H9 (cell line): ENCODE data around the gene MEIS3. TPM values are rescaled to one million over a fixed set of nuclear protein-coding genes. Genes with fewer than 3 reads are reported as not detected.
"Not testable (repeated sequence)": the region's sequence is repeated elsewhere in the genome, so short reads cannot be mapped to it uniquely, and the experiment has no call there.

Experiments used
- DNase-seq: peaks from one replicate; pipeline ENCODE4 v3.0.0-alpha.2; 2017
- H2AFZ ChIP-seq: one replicate; pipeline ENCODE4 v1.6.1; 2013; ENCODE audit warnings: mild to moderate bottlenecking, low read length, control low read depth, moderate library complexity
- H2AK5ac ChIP-seq: 2 replicates; pipeline ENCODE4 v1.6.1; 2013; ENCODE audit warnings: low read length, control low read depth, mixed read lengths; ENCODE audit not compliant: insufficient read length
- H2BK120ac ChIP-seq: one replicate; pipeline ENCODE4 v1.6.1; 2013; ENCODE audit warnings: low read depth, mild to moderate bottlenecking, low read length, control low read depth, inconsistent platforms; ENCODE audit not compliant: poor library complexity, severe bottlenecking
- H2BK12ac ChIP-seq: 2 replicates; pipeline ENCODE4 v1.6.1; 2013; ENCODE audit warnings: low read length, control low read depth, mixed read lengths, low read depth; ENCODE audit not compliant: insufficient read length
- H2BK15ac ChIP-seq: 2 replicates; pipeline ENCODE4 v1.6.1; 2013; ENCODE audit warnings: low read depth, low read length, control low read depth
- H2BK20ac ChIP-seq: one replicate; pipeline ENCODE4 v1.6.1; 2013; ENCODE audit warnings: low read depth, mild to moderate bottlenecking, low read length, control low read depth, inconsistent platforms; ENCODE audit not compliant: poor library complexity, severe bottlenecking
- H2BK5ac ChIP-seq: 2 replicates; pipeline ENCODE4 v1.6.1; 2013; ENCODE audit warnings: low read length, control low read depth, mixed read lengths; ENCODE audit not compliant: insufficient read length
- H3K14ac ChIP-seq: 2 replicates; pipeline ENCODE4 v1.6.1; 2013; ENCODE audit warnings: low read length, control low read depth; ENCODE audit not compliant: insufficient read depth
- H3K18ac ChIP-seq: 2 replicates; pipeline ENCODE4 v1.6.1; 2013; ENCODE audit warnings: low read depth, mild to moderate bottlenecking, mixed read lengths, low read length, control low read depth; ENCODE audit not compliant: insufficient read length
- H3K23ac ChIP-seq: 2 replicates; pipeline ENCODE4 v1.6.1; 2013; ENCODE audit warnings: low read length, control low read depth, mixed read lengths, low read depth; ENCODE audit not compliant: insufficient read length
- H3K23me2 ChIP-seq: 2 replicates; pipeline ENCODE4 v1.6.1; 2013; ENCODE audit warnings: low read depth, mild to moderate bottlenecking, mixed read lengths, low read length, control low read depth; ENCODE audit not compliant: insufficient read length, poor library complexity, severe bottlenecking
- H3K27ac ChIP-seq: 2 replicates; pipeline ENCODE4 v1.5.1; 2013; ENCODE audit warnings: low read length, control low read depth, mixed read lengths, low read depth; ENCODE audit not compliant: insufficient read length
- H3K27me3 ChIP-seq: 2 replicates; pipeline ENCODE4 v1.6.1; 2013; ENCODE audit warnings: low read length, control low read depth, inconsistent platforms; ENCODE audit not compliant: insufficient read depth
- H3K4ac ChIP-seq: 2 replicates; pipeline ENCODE4 v1.6.1; 2013; ENCODE audit warnings: low read depth, mild to moderate bottlenecking, control low read depth, inconsistent platforms, low read length, moderate library complexity
- H3K4me1 ChIP-seq: 2 replicates; pipeline ENCODE4 v1.6.1; 2013; ENCODE audit warnings: low read length, control low read depth, inconsistent platforms; ENCODE audit not compliant: insufficient read depth
- H3K4me2 ChIP-seq: 2 replicates; pipeline ENCODE4 v1.6.1; 2013; ENCODE audit warnings: low read length, control low read depth, mixed read lengths; ENCODE audit not compliant: insufficient read length, insufficient read depth
- H3K56ac ChIP-seq: 2 replicates; pipeline ENCODE4 v1.6.1; 2013; ENCODE audit warnings: low read depth, mild to moderate bottlenecking, mixed read lengths, low read length, control low read depth; ENCODE audit not compliant: insufficient read length
- H3K79me1 ChIP-seq: 2 replicates; pipeline ENCODE4 v1.6.1; 2013; ENCODE audit warnings: low read depth, mild to moderate bottlenecking, moderate library complexity, low read length, control low read depth, inconsistent platforms; ENCODE audit not compliant: insufficient read depth, poor library complexity, severe bottlenecking
- H3K79me2 ChIP-seq: 2 replicates; pipeline ENCODE4 v1.6.1; 2013; ENCODE audit warnings: low read length, control low read depth, inconsistent platforms; ENCODE audit not compliant: insufficient read depth
- H3K9ac ChIP-seq: 2 replicates; pipeline ENCODE4 v1.6.1; 2013; ENCODE audit warnings: low read length, control low read depth, mixed read lengths; ENCODE audit not compliant: insufficient read length; ENCODE audit errors: extremely low read depth
- H3K9me3 ChIP-seq: one replicate; pipeline ENCODE4 v1.6.1; 2013; ENCODE audit warnings: low read depth, low read length, inconsistent platforms; ENCODE audit not compliant: control insufficient read depth
- H3T11ph ChIP-seq: one replicate; pipeline ENCODE4 v1.6.1; 2013; ENCODE audit warnings: mild to moderate bottlenecking, low read length, control low read depth, inconsistent platforms
- H4K20me1 ChIP-seq: one replicate; pipeline ENCODE4 v1.6.1; 2013; ENCODE audit not compliant: control insufficient read depth, insufficient read length, insufficient read depth
- H4K5ac ChIP-seq: 2 replicates; pipeline ENCODE4 v1.6.1; 2013; ENCODE audit warnings: low read depth, mild to moderate bottlenecking, mixed read lengths, low read length, control low read depth; ENCODE audit not compliant: insufficient read length
- H4K8ac ChIP-seq: replicated peaks from 2 replicates; pipeline ENCODE4 v1.6.1; 2013; ENCODE audit warnings: low read length, control low read depth, mixed read lengths, low read depth; ENCODE audit not compliant: insufficient read length
- H4K91ac ChIP-seq: 2 replicates; pipeline ENCODE4 v1.6.1; 2013; ENCODE audit warnings: low read depth, mild to moderate bottlenecking, moderate library complexity, mixed read lengths, low read length, control low read depth; ENCODE audit not compliant: insufficient read length
- H3K27ac Mint-ChIP-seq, 3 experiments: 2 replicates in 2 of 3; 3 replicates in 1 of 3; pipeline ENCODE4 v1.8.0; 2020 to 2021; ENCODE audit warnings: mixed read lengths in 3 of 3, mild to moderate bottlenecking in 1 of 3, moderate library complexity in 1 of 3
- H3K27me3 Mint-ChIP-seq: 2 replicates; pipeline ENCODE4 v1.8.0; 2021; ENCODE audit warnings: low read depth, mild to moderate bottlenecking, moderate library complexity, mixed read lengths
- H3K36me3 Mint-ChIP-seq, 3 experiments: 2 replicates in 2 of 3; 3 replicates in 1 of 3; pipeline ENCODE4 v1.8.0; 2020 to 2021; ENCODE audit warnings: low read depth in 3 of 3, mixed read lengths in 3 of 3; ENCODE audit not compliant: insufficient read depth in 1 of 3
- H3K4me1 Mint-ChIP-seq, 2 experiments: 2 replicates each; pipeline ENCODE4 v1.8.0; 2020; ENCODE audit warnings: mixed read lengths in 2 of 2
- H3K4me3 Mint-ChIP-seq, 2 experiments: 2 replicates in 1 of 2; 3 replicates in 1 of 2; pipeline ENCODE4 v1.8.0; 2020 to 2021; ENCODE audit warnings: mild to moderate bottlenecking in 2 of 2, mixed read lengths in 2 of 2, moderate library complexity in 1 of 2
- H3K9me3 Mint-ChIP-seq, 2 experiments: 2 replicates in 1 of 2; 3 replicates in 1 of 2; pipeline ENCODE4 v1.8.0; 2020; ENCODE audit warnings: mild to moderate bottlenecking in 2 of 2, mixed read lengths in 2 of 2, moderate library complexity in 1 of 2
- CTCF ChIP-seq: fragments of 200-600 bp; sonication (generic); conservative IDR thresholded peaks from 3 replicates; pipeline ENCODE4 v1.8.0; 2021; ENCODE audit warnings: antibody characterized with exemption, mild to moderate bottlenecking
- WGBS: extraction: QIAGEN DNeasy Blood & Tissue Kit; methylation state at CpG from one replicate; pipeline ENCODE4 v1.1.7; 2013; ENCODE audit warnings: missing lambda C conversion rate, low lambda C conversion rate, mixed read lengths; ENCODE audit not compliant: insufficient read length; ENCODE audit errors: extremely low coverage; 5-methylcytosine and 5-hydroxymethylcytosine counted together
- total RNA-seq: library from RNA; stranded (reverse); gene quantifications from 2 replicates; pipeline ENCODE4 v1.2.1, GENCODE V29; 2021

Gene MEIS3
- total RNA-seq, 1 experiment from 2014 or later, result 44.0 TPM

- Histone ChIP-seq H2BK15ac (no peak overlapping the region), H2AK5ac (no peak overlapping the region), H2BK120ac (no peak overlapping the region), H4K91ac (no peak overlapping the region), H2BK12ac (no peak overlapping the region), H3K9me3 (no peaks in the 10 kb centered on the region), H3K23me2 (no peaks in the 10 kb centered on the region), H3K14ac (no peak overlapping the region), H3K4ac (no peak overlapping the region), H3K18ac (no peak overlapping the region), H2AFZ (no peak overlapping the region), H4K8ac (no peak overlapping the region), H3K56ac (no peak overlapping the region), H4K20me1 (no peaks in the 10 kb centered on the region), H3K4me2 (no peak overlapping the region), H3K79me1 (no peaks in the 10 kb centered on the region), H3K27me3 (no peaks in the 10 kb centered on the region), H3K4me1 (no peaks in the 10 kb centered on the region), H4K5ac (no peak overlapping the region), H3T11ph (no peak overlapping the region), H3K27ac (no peak overlapping the region), H3K23ac (no peak overlapping the region), H2BK5ac (no peak overlapping the region), H3K9ac (no peak overlapping the region), H3K79me2 (no peaks in the 10 kb centered on the region), H2BK20ac (no peak overlapping the region)
- Mint-ChIP-seq H3K4me3 (no peak overlapping the region), H3K4me1 (peaks cover 24 to 32% of the 10 kb centered on the region in 2 experiments), H3K36me3 (peaks cover 0 to 17% (median 12%) of the 10 kb centered on the region in 3 experiments; a peak in 6 of 7 replicates), H3K27me3 (peaks cover 1% of the 10 kb centered on the region; the same call in 1 of the 2 replicates), H3K27ac (peak overlapping the region in 1 of 3 experiments; percentile 62; a peak in 2 of 7 replicates), H3K9me3 (peaks cover 19 to 22% of the 10 kb centered on the region in 2 experiments)
- TF ChIP-seq CTCF, result no peak
- DNase-seq, result no peak
- WGBS, result no CpG with 5 or more reads among the region's 9 CpGs
Observed at GRCh38 chr19:47389150-47389556, 30.2 kb downstream of the MEIS3 start.

- not testable (repeated sequence) for H3K79me1 ChIP-seq, H3T11ph ChIP-seq, H2AFZ ChIP-seq, H3K4me2 ChIP-seq, H3K27ac Mint-ChIP-seq, H4K20me1 ChIP-seq, H3K9ac ChIP-seq, H3K56ac ChIP-seq, H3K4ac ChIP-seq, H3K27me3 ChIP-seq, H2BK20ac ChIP-seq, H2AK5ac ChIP-seq, DNase-seq, H3K23ac ChIP-seq, H4K8ac ChIP-seq, H3K4me1 ChIP-seq, H2BK120ac ChIP-seq, H3K79me2 ChIP-seq, H4K91ac ChIP-seq, H2BK15ac ChIP-seq, H4K5ac ChIP-seq, H3K23me2 ChIP-seq, H3K27ac ChIP-seq, H3K18ac ChIP-seq, H3K14ac ChIP-seq, H2BK5ac ChIP-seq, H3K27me3 Mint-ChIP-seq, H3K4me3 Mint-ChIP-seq, H2BK12ac ChIP-seq, H3K9me3 ChIP-seq
- H3K4me1 Mint-ChIP-seq, result peaks cover 20 to 28% of the 10 kb centered on the region in 2 experiments
- peaks cover 0 to 13% (median 9%) of the 10 kb centered on the region in 3 experiments; a peak in 6 of 7 replicates for H3K36me3 Mint-ChIP-seq
- H3K9me3 Mint-ChIP-seq, result peaks cover 14 to 18% of the 10 kb centered on the region in 2 experiments
- WGBS, result no CpG with 5 or more reads among the region's 5 CpGs
Observed at GRCh38 chr19:47388721-47389120, 30.6 kb downstream of the MEIS3 start.
